HG03520 (cell line): Measurements from ENCODE around the gene ASIC3.
"Not testable (repeated sequence)": the region's sequence is repeated elsewhere in the genome, so short reads cannot be mapped to it uniquely, and the experiment has no call there.

ENCODE experiments used
- ATAC-seq: cut with Tn5 transposase; IDR thresholded peaks from one replicate; pipeline ENCODE4 v1.9.1; 2021; ENCODE audit warnings: mild to moderate bottlenecking, moderate library complexity; ENCODE audit not compliant: unreplicated experiment

ASIC3 gene

DNA sequence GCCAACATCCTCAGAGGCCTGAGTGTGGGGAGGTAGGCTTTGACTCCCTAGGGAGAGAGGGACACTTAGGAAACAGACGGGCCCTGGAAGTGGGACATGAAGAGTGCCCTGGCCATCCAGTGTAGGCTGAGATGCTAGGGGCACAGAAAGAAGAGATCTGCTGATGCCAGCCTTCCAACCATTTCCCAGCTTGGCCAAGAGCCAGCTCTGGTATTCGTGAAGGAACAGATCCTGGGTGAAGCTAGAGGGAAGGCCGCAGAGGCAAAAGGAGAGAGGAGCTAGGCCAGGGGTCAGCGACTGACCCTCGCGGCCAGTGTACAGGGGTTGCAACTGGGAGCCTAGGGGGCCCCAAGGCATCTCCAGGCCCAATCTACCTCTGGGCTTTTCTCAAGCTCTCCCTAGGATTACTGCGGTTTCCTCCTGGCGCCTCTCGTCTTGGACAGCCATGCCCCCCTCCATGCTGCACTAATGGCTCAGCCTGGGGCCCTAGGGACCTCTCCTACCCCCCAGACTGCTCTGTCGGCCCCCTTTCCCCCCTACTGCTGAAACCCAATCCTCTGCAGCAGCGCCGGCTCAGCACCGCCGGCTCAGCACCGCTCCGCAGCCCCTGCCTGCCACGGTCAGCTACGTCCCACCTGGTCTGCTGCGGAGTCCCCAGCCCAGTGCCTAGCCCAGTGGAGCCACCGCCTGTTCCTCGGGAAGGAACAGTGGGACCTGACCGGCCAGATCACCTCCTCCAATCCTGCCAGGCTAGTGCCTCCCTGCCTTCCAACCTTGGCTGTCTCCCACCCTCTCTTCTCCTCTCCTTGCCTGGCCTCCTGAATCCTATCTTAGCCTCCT lies at the start of gene ASIC3:
ASIC3 (plus strand) TSS at position 556 of the 840 bp plus-strand sequence. CDS start 355 bp downstream, outside the sequence.
- no peak for ATAC-seq

DNA sequence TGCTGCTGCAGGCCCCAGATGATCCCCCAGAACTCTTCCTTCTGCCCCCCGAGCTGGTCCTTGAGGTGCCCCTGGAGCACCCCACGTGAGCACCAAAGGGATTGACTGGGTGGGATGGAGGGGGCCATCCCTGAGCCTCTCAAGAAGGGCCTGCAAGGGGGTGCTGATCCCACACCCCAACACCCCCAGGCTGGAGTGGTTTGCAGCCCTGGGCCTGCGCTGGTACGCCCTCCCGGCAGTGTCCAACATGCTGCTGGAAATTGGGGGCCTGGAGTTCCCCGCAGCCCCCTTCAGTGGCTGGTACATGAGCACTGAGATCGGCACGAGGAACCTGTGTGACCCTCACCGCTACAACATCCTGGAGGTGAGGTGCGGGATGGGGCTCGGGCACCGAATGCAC lies 49.3 kb upstream of the ASIC3 start:
- no peak for ATAC-seq

DNA sequence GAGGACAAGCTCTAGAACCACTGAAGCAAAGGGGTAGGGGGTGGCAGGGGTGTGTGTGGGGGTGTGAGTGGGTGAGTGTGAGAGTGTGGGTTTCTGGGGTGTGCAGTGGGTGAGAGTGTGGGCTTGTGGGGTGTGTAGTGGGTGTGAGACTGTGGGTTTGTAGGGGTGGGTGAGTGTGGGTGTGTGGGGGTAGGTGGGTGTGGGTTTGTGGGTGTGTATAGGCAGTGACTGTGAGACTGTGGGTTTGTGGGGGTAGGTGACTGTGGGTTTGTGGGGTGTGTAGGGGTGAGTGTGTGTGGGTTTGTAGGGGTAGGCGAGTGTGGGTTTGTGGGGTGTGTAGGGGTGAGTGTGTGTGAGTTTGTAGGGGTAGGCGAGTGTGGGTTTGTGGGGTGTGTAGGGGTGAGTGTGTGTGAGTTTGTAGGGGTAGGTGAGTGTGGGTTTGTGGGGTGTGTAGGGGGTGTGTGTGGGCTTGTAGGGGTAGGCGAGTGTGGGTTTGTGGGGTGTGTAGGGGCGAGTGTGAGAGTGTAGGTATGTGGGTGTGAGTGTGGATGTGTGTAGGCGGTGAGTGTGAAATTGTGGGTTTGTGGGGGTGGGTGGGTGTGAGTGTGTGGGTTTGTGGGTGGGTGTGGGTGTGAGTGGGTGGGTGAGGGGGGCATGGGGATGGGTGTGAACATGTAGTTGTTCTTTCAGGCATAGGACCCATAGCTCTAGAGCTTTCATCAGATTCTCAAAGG lies 48.7 kb upstream of the ASIC3 start:
- no peak for ATAC-seq

DNA sequence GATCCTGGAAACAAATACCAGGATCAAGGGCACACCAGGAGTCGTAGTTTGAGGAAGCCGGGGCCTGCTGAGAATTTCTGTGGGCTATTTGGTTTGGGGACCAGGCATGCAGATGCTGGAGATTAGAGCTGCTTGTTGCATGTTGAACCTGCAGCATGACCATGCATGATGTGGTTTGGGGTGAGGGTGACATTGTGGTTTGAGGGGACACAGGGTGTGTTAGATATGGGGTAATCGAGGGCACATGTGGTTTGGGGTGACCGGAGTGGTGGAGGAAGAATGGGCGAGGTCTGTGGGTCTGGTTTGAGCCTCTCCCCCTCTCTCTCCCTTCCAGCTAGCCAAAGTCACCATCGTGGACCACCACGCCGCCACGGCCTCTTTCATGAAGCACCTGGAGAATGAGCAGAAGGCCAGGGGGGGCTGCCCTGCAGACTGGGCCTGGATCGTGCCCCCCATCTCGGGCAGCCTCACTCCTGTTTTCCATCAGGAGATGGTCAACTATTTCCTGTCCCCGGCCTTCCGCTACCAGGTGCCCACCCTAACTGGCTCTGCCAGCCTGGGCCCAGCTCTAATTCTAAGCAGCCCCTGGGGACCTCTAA lies 47.3 kb upstream of the ASIC3 start:
- ATAC-seq: no peak

DNA sequence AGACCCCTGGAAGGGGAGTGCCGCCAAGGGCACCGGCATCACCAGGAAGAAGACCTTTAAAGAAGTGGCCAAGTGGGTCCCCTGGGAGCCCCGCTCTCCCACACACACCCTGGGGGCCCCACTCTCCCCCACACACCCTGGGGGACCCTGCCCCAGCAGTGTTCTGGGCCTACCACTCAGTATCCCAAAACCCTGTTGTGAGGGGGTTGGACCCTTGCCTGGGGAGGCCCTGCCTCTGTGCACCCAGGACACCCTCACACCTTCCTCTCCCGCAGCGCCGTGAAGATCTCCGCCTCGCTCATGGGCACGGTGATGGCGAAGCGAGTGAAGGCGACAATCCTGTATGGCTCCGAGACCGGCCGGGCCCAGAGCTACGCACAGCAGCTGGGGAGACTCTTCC lies 46.8 kb upstream of the ASIC3 start:
- ATAC-seq: no peak

DNA sequence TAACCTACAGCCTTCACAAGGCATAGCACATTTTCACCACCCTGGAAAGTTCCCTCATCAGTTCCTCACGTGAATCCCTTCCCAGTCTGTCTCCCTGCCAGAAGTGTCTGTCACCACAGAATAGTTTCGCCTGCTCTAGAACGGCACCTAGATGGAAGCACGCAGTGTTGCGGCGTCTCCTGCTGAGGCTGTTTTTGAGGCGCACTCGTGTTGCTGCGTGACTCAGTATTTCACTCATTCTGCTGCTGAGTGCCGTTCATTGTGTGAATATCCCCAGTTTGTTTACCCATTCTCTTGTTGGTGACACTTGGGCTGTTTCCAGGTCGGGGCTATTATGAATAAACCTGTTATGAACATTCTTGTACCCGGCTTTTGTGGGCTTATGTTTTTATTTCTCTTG lies 44.8 kb upstream of the ASIC3 start:
- no peak for ATAC-seq

DNA sequence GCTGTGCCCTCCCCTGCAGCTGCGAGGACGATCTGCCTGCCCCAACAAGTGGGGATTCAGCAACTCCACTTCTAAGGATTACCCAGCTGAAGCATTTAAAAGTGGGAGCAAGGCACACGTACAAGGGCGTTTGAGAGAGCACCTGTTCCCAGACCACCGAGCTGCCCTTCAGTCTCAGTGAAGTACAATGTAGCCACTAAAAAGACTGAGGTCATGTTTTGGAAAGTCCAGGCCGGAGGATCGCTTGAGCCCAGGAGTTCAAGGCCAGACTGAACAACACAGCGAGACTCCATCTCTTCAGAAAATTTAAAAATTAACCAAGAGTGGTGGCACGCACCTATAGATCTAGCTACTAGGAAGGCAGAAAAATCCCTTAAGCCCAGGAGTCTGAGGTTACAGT lies 42.8 kb upstream of the ASIC3 start:
- ATAC-seq: no peak

DNA sequence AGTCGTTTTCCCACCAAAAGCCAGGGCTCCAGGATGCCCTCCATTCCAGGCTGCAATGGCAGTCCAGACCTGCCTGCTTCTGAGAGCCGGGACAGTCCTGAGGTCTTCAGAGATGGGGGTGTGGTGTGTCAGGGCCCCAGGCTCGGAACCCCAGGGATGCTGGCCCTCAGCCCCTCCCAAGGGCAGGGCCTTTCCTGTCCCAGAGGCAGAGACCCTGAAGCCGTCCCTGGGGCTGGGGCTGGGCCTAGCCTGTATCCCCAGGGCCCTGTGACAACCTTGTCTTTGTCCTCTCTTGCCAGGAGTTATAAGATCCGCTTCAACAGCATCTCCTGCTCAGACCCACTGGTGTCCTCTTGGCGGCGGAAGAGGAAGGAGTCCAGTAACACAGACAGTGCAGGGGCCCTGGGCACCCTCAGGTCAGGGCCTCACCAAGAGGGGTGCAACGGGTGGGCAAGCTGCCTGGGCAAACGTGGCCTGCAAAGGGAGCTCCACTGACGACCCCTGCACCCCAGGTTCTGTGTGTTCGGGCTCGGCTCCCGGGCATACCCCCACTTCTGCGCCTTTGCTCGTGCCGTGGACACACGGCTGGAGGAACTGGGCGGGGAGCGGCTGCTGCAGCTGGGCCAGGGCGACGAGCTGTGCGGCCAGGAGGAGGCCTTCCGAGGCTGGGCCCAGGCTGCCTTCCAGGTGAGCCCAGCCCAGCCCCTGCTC lies 41.6 kb upstream of the ASIC3 start:
- no peak for ATAC-seq

DNA sequence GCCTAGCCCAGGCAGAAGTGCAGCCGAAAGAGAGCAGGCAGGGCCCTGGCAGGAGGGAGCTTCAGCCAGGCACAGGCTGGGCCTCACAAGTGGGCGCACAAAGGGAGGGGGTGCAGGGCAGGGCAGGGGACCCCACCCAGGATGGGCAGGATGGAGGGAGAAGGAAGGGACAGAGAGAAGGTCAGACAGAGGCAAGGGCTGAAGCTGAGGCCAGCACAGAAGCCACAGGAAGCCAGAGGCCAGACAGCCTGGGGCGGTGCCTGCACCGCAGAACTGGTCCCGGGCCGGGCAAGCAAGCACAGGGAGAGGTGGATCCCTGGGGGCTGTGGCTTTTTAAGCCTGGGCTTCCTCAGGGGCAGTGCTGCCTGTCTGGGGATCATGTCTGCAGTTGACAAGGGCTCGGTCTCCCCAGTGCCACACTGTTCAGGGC lies 40.8 kb upstream of the ASIC3 start:
- no peak for ATAC-seq

DNA sequence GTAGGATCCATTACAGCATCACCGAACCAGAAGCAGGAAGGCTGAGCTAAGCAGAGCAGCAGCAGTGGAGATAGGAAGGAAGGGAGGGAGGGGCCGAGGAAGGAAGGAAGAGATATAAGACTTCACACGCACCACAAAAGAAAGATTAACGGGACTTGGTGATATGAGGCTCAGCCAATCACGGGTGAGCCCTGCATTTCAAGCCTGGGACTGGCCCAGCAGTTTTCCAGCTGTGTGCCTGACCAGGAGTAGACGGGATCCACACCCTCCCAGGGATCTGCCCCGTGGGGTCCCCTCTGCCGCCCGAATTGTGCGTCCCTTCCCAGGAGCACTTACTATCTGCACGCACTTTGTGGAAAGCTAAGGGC lies 40.2 kb upstream of the ASIC3 start:
- ATAC-seq: no peak

DNA sequence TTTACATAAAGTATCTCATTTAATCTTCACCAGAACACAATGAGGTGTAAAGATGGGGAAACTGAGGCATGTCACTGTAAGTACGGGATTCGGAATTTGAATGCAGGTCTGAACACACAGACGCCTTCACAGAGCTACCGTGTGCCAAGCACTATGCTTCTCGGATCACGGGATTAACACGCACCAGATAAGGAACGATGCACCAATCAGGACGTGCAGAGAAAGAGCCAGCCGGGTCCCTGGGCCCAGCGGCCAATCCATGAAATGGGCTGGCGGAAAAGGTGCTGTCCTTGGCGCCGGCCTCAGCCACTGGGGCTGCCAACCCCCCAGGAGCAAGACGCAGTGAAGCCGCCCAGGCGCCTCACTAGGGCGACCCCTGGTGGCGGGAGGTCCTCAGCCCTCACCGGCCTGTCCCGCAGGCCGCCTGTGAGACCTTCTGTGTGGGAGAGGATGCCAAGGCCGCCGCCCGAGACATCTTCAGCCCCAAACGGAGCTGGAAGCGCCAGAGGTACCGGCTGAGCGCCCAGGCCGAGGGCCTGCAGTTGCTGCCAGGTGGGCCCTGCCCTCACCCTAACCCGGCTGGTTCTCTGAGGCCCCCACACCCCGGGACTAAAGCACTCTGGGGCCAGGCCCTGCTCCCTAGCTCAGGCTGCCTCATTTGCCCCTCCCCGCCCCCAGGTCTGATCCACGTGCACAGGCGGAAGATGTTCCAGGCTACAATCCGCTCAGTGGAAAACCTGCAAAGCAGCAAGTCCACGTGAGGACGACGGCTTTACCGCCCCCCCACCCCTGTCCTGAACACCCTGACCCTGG lies 39.6 kb upstream of the ASIC3 start:
- no peak for ATAC-seq

DNA sequence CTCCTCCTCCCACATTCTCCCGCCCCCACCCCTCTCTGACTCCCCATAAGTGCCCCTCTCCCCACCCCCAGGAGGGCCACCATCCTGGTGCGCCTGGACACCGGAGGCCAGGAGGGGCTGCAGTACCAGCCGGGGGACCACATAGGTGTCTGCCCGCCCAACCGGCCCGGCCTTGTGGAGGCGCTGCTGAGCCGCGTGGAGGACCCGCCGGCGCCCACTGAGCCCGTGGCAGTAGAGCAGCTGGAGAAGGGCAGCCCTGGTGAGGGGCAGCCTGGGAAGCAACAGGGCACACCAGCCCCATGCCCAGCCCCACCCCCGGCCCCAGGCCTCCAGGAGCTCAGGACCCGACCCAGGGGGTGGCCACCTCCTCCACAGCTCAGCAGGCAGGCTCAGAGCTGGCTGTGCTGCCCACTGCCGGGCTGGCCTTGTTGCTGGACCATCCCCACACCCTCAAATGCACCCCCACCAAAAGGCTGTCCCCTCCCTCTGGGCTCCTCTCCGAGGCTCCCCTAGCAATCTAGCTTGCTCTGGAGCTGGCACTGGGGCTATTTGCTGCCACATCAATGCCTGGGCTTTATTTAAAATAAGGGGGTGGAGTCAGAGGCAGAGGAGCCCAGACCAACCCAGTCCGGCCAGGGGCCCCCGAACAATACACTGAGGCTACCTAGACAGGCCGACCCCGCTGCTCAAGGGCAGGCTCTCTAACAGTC lies 38.8 kb upstream of the ASIC3 start:
- ATAC-seq: no peak

DNA sequence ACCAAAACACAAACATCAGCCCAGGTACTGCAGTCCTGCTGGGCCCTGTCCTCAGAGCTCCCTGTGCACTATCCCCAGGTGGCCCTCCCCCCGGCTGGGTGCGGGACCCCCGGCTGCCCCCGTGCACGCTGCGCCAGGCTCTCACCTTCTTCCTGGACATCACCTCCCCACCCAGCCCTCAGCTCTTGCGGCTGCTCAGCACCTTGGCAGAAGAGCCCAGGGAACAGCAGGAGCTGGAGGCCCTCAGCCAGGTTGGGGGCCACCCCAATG lies 38.4 kb upstream of the ASIC3 start:
- no peak for ATAC-seq

DNA sequence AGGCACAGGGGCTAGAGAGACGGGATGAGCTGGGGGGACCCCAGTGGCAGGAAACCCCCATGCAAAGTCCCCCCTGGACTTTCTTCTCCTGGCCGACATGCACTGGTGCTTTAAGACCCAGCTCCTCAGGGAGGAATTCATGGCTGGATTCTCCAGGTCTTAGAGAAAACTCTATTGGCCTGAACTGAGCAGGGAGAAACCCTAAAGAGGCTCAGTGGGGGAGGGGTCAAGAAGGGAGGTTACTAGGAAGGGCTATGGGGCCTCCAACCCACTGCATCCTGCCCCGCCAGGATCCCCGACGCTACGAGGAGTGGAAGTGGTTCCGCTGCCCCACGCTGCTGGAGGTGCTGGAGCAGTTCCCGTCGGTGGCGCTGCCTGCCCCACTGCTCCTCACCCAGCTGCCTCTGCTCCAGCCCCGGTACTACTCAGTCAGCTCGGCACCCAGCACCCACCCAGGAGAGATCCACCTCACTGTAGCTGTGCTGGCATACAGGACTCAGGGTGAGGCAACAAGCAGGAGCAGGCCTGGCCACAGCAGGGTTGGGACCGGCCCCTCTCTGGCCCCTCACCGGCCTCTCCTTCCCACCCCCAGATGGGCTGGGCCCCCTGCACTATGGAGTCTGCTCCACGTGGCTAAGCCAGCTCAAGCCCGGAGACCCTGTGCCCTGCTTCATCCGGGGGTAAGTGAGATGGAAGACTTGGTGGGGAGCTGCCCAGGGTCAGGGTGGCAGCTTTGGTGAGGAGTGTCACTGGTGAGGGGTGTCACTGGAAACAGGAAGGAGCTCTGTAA lies 37.8 kb upstream of the ASIC3 start:
- ATAC-seq: no peak

DNA sequence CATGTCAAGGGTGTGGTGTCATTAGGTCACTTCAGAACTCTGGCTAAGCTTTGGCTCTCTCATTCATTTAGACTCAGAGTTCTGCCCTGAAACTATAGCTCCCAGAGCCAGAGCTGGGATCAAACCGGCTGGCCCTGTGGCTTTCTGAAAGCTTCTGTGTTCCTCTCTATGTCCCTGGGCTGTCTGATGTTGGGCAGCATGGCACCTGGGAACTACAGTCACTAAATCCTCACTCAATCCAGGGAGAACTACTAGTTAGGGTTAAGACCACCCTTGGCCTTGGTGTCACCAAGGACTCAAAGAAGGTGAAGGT lies 37.3 kb upstream of the ASIC3 start:
- ATAC-seq: no peak

DNA sequence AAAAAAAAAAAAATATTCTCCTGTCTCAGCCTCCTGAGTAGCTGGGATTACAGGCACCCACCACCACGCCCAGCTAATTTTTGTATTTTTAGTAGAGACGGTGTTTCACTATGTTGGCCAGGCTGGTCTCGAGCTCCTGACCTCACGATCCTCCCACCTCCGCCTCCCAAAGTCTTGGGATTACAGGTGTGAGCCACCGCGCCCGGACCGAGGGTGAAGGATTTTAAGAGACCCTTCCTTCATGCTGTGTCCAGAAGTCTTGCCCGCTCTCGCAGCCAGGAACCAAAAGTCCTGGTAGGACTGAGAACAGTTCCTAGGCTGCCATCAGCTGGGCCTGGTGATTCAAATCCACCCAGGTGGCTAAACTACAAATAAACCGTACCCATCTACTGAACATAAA lies 36.7 kb upstream of the ASIC3 start:
- not testable (repeated sequence) for ATAC-seq

DNA sequence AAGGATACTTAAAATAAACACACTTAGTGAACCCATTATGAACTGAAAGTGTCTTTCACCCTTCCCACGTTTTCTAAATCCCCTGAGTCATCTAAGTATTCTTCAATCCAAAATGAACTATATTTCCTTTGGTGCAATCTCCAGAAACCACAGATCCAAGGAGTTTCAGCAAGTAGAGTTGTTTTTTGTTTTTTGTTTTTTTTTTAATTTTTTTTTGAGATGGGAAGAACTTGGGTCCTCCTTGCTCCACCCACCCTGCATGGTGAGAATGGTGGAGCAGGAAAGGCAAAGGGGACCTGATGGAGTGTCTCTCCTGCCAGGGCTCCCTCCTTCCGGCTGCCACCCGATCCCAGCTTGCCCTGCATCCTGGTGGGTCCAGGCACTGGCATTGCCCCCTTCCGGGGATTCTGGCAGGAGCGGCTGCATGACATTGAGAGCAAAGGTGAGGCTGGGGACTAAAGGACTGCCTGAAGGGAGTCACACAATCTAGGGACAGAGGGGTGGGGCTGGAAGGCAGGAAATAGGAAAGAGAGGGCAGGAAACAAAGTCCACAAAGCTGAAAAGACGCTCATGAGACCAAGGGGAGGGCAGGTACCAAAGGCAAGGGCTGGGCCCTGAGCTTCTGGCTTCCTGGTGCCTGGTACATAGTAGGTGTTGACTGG lies 36.2 kb upstream of the ASIC3 start:
- no peak for ATAC-seq

DNA sequence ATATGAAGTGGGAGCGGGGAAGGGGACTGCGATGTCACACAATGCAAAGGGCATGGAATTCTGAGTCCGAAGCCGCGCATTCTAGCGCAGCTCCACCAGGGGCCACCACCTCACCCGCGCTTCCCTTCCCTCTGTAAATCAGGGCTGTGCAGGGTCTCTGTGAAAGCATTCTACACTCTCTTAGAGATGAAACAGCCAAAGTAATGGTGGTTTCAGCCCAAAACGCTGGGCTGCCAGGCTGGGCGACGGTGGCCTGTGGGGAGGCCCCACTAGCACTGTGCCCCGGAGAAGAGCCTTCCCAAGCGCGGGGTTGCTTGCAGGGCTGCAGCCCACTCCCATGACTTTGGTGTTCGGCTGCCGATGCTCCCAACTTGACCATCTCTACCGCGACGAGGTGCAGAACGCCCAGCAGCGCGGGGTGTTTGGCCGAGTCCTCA lies 35.4 kb upstream of the ASIC3 start:
- no peak for ATAC-seq

DNA sequence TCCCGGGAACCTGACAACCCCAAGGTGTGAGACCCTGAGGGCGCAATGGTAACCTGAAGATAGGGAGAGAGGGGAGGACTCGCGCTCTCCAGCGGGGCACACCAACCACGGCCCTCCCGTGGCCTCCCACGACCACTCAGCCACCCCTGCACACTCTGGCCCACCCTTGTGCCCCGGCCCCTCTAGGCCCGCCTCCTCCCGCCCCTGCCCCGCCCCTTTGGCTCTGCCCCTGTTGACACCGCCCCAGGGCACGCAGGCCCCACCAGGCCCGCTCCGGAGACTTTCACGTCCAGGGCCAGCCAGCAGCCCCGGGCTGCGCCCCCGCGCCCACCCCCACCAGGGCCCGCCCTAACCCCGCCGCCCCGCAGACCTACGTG lies 35.0 kb upstream of the ASIC3 start:
- ATAC-seq: no peak
